Ectodermal cell (in vitro differentiated cells): ENCODE results near the gene KCTD2.
A peak's percentile ranks its signal among the peaks of the same experiment; 100 is the strongest.

Experiments
- H3K27ac ChIP-seq: 2 replicates; pipeline ENCODE4 v1.7.0; 2013; ENCODE audit warnings: mild to moderate bottlenecking, low read depth, low read length; ENCODE audit not compliant: insufficient read depth, poor library complexity, severe bottlenecking
- H3K27me3 ChIP-seq: 2 replicates; pipeline ENCODE4 v1.7.0; 2013; ENCODE audit warnings: mild to moderate bottlenecking, low read length; ENCODE audit not compliant: insufficient read depth, control insufficient read depth, poor library complexity, severe bottlenecking
- H3K36me3 ChIP-seq: one replicate; pipeline ENCODE4 v1.7.0; 2013; ENCODE audit warnings: low read length; ENCODE audit not compliant: control insufficient read depth, insufficient read depth
- H3K4me1 ChIP-seq: one replicate; pipeline ENCODE4 v1.7.0; 2013; ENCODE audit warnings: low read length; ENCODE audit not compliant: control insufficient read depth, insufficient read depth
- H3K4me3 ChIP-seq: 2 replicates; pipeline ENCODE4 v1.7.0; 2013; ENCODE audit warnings: low read depth, low read length, control low read depth; ENCODE audit not compliant: insufficient read depth
- H3K9me3 ChIP-seq: 2 replicates; pipeline ENCODE4 v1.7.0; 2013; ENCODE audit warnings: mild to moderate bottlenecking, low read length, moderate library complexity; ENCODE audit not compliant: control insufficient read depth
- WGBS, 2 experiments: methylation state at CpG; one replicate each; pipeline ENCODE4 v1.1.7; 2013; ENCODE audit warnings: missing lambda C conversion rate in 2 of 2; 5-methylcytosine and 5-hydroxymethylcytosine counted together

KCTD2 gene

DNA sequence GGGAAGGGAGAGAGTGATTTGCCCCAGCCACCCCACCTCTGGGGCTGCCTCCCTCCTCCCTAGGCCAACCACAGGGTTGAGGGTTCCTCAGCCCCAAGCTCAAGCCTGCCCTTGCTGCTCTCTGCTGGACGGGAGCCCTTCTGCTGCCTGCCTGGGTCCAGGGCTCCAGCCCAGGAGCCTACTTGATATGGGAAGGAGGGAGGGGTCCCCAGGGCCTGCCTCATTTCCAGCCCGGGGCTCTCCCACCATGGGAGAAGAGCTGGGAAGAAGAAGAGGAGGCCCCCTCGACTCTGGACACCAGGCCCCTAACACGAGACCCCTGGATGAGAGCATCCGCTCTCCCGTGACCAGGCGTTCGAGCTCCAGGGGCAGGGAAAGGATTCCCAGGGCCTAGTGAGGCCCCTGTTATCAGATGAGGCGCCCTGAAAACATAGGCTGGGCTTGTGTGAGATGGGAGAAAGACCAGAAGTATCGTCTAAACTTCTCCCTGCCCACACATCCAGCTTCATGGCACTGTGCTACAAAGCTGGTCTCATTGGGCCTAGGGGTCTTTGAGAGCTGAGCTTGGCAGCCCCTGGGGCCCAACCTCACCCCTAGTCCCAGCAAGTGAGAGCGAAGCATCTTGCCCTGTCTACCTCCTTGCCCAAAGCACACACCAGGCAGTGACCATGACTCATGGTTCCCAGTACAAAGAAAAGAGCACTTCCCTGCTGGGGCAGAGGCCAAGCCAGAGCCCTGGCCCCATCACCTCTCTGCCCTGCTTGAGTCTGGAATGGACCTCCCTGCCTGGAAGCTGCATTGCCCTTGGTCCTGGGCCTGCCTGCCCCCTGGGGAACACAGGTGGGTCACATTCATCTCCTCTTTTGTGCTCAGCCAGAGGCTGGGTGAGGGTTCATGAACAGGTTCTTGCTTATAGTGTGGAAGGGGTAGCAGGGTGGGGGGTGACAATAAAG is 41.7 kb downstream of the KCTD2 start:
- H3K4me1 ChIP-seq, result peaks cover 19% of the 10 kb centered on the region
- H3K27me3 ChIP-seq, result no peaks in the 10 kb centered on the region
- H3K4me3 ChIP-seq, result peak overlapping the region; percentile 61
- no peaks in the 10 kb centered on the region for H3K9me3 ChIP-seq
- no peaks in the 10 kb centered on the region for H3K36me3 ChIP-seq
- no peak overlapping the region for H3K27ac ChIP-seq
- WGBS, 2 experiments, result 75 to 80% methylated on average over 11 of the region's 11 CpGs

DNA sequence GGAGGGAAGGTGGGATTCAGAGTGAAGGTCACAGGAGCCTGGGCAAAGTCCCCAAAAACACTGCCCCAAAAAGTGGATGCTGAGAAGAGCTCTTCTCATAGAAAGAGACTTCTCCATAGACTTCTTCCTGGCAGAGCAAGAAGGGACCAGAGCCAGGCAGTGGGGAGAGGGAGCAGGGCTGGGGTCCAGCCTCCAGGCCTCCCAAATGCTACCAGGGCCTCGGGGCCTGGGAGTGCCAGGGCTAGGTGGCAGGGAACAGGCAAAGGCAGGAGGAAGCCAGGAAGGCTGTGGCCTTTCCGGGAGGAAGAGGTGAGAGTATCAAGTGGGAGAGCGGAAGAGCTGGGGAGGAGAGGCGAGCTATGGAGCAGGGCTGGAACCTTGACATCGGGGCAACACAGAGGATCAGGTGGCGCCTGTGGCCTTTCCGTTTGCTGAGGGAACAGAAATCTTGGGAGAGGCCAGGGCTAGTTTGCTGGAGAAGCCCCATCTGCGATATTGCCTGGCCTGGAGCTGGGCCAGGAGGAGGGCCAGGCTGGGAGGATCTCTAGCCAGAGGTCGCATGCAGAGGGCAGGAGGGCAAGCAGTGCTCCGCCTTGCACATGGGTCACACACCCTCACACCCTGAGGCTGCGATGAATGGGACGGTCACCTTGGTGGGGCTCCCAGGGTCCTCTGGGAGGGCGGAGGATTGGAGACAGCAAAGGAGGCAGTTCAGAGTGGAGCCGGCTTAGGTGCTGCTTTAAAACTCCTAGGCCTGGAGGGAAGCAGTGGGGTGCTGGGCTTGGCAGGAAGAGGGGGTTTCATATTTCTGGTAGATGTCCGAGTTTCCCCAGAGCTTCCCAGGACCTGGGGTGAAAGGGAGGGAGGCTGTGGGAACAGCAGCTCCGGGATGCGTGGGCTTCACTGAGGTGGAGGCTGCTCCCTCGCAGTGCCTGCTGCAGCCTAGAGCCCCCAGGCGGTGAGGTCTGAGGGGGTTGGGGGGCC is 44.1 kb downstream of the KCTD2 start:
- no peaks in the 10 kb centered on the region for H3K9me3 ChIP-seq
- H3K36me3 ChIP-seq, result no peaks in the 10 kb centered on the region
- 68 to 71% methylated on average over 19 of the region's 19 CpGs for WGBS, 2 experiments
- H3K4me1 ChIP-seq, result peaks cover 24% of the 10 kb centered on the region
- H3K27ac ChIP-seq, result no peak overlapping the region
- H3K4me3 ChIP-seq, result no peak overlapping the region
- no peaks in the 10 kb centered on the region for H3K27me3 ChIP-seq

DNA sequence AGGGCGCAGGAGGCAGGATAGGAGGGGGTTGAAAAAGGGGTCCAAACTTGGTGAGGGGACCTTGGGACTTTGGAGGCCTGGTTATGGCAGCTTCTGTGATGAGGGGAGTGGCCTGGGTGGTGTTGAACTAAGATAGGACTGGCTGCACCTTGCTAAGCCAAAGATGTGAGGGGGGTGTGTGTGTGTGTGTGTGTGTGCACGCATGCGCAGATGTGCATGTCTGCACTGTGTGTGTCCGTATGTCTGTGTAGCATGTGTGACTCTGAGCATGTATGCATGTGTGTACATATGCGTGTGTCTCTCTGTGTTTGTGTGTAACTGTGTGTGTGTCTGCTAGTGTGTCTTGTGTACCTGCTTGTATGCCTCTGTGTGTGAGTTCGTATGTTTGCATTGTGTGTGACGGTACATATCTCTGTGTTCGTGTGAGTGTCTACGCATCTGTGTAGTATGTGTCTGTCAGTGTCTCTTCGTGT is 44.9 kb downstream of the KCTD2 start:
- 83 to 88% methylated on average over 10 of the region's 10 CpGs for WGBS, 2 experiments
- Histone ChIP-seq H3K4me1 (peaks cover 24% of the 10 kb centered on the region), H3K36me3 (no peaks in the 10 kb centered on the region), H3K27me3 (no peaks in the 10 kb centered on the region), H3K27ac (no peak overlapping the region), H3K9me3 (no peaks in the 10 kb centered on the region), H3K4me3 (no peak overlapping the region)

DNA sequence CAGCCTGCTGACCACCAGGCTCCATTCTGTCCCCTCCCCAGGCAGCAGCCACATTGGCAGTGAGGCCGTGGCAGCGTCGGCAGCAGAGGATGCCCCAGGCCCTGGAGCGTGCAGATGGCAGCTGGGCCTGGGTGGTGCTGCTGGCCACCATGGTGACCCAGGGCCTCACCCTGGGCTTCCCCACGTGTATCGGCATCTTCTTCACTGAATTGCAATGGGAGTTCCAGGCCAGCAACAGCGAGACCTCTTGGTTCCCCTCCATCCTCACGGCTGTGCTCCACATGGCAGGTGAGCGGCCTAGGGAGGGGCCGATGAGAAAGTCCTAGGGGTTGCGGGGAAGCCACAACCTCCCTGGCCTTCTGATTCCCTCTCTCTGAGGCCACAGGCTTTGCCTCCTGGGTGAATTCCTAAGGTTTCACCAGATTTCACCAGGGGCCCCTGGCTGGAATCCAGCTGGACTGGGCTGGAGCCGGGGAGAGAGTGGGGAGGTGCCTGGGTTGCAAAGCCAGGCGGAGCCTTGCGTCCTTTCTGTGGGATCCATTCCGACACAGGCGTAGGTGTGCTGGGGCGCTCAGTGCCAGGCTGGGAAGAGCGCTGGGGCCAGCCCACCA is 46.6 kb downstream of the KCTD2 start:
- Histone ChIP-seq H3K4me1 (peaks cover 24% of the 10 kb centered on the region), H3K4me3 (no peak overlapping the region), H3K27me3 (no peaks in the 10 kb centered on the region), H3K27ac (no peak overlapping the region), H3K36me3 (no peaks in the 10 kb centered on the region), H3K9me3 (no peaks in the 10 kb centered on the region)
- 94 to 95% methylated on average over 18 of the region's 18 CpGs for WGBS, 2 experiments

- no peak overlapping the region for H3K4me3 ChIP-seq
These were observed 47.9 kb downstream of the KCTD2 start for GRCh38 chr17:75094871-75095399.

GRCh38 chr17:75096082-75096625 is 49.1 kb downstream of the KCTD2 start:
- Histone ChIP-seq H3K27ac (no peak overlapping the region), H3K4me1 (peaks cover 21% of the 10 kb centered on the region)
- WGBS, 2 experiments, result 85 to 87% methylated on average over 11 to 14 of the region's 14 CpGs

More at GRCh38 chr17:75094871-75095399, 47.9 kb downstream of the KCTD2 start:
- no peaks in the 10 kb centered on the region for H3K27me3 ChIP-seq
- H3K36me3 ChIP-seq, result no peaks in the 10 kb centered on the region
- WGBS, 2 experiments, result 76 to 77% methylated on average over 16 of the region's 16 CpGs
- no peaks in the 10 kb centered on the region for H3K9me3 ChIP-seq
- H3K4me1 ChIP-seq, result peaks cover 24% of the 10 kb centered on the region
- H3K27ac ChIP-seq, result no peak overlapping the region

GRCh38 chr17:75097865-75098264 is 50.8 kb downstream of the KCTD2 start:
- WGBS, 2 experiments, result 94 to 96% methylated on average over 7 of the region's 7 CpGs
- no peak overlapping the region for H3K27ac ChIP-seq

More at GRCh38 chr17:75096082-75096625, 49.1 kb downstream of the KCTD2 start:
- Histone ChIP-seq H3K4me3 (no peak overlapping the region), H3K27me3 (no peaks in the 10 kb centered on the region), H3K36me3 (no peaks in the 10 kb centered on the region), H3K9me3 (no peaks in the 10 kb centered on the region)

GRCh38 chr17:75098861-75099260 is 51.8 kb downstream of the KCTD2 start:
- Histone ChIP-seq H3K4me1 (peaks cover 6% of the 10 kb centered on the region), H3K27me3 (no peaks in the 10 kb centered on the region), H3K36me3 (no peaks in the 10 kb centered on the region), H3K4me3 (no peak overlapping the region), H3K9me3 (no peaks in the 10 kb centered on the region), H3K27ac (no peak overlapping the region)
- WGBS, 2 experiments, result 89% methylated on average over 7 of the region's 7 CpGs

More at GRCh38 chr17:75097865-75098264, 50.8 kb downstream of the KCTD2 start:
- Histone ChIP-seq H3K27me3 (no peaks in the 10 kb centered on the region), H3K4me1 (peaks cover 9% of the 10 kb centered on the region), H3K9me3 (no peaks in the 10 kb centered on the region), H3K4me3 (no peak overlapping the region), H3K36me3 (no peaks in the 10 kb centered on the region)

- H3K27ac ChIP-seq, result no peak overlapping the region
- no peak overlapping the region for H3K4me3 ChIP-seq
- no peaks in the 10 kb centered on the region for H3K36me3 ChIP-seq
- 95 to 97% methylated on average over 31 of the region's 31 CpGs for WGBS, 2 experiments
- no peaks in the 10 kb centered on the region for H3K27me3 ChIP-seq
- no peaks in the 10 kb centered on the region for H3K9me3 ChIP-seq
- H3K4me1 ChIP-seq, result peaks cover under 1% of the 10 kb centered on the region
These were observed 53.0 kb downstream of the KCTD2 start for GRCh38 chr17:75099881-75100595.
